Uterus (tissue), 4 donors: ENCODE measurements around the gene GATM. TPM values are rescaled to one million over a fixed set of nuclear protein-coding genes. Genes with fewer than 3 reads are reported as not detected.
A peak's percentile ranks its signal among the peaks of the same experiment; 100 is the strongest.

ENCODE experiments used
- DNase-seq, 2 donors: peaks; one replicate each; pipeline ENCODE4 v3.0.0-alpha.2; 2019 to 2020
- H3K27ac ChIP-seq, 2 donors: fragments of 200-600 bp; sonication (generic); 1 replicate in 1 of 2; 2 replicates in 1 of 2; pipeline ENCODE4 v1.5.1; 2016 to 2018
- H3K27me3 ChIP-seq, 2 donors: fragments of 200-600 bp; sonication (generic); one replicate each; pipeline ENCODE4 v1.5.1; 2018 to 2019; ENCODE audit warnings: control low read depth in 1 of 2
- H3K36me3 ChIP-seq, 2 donors: fragments of 200-600 bp; sonication (generic); one replicate each; pipeline ENCODE4 v1.5.1; 2019; ENCODE audit warnings: control low read depth in 1 of 2
- H3K4me1 ChIP-seq, 2 donors: fragments of 200-600 bp; sonication (generic); one replicate each; pipeline ENCODE4 v1.5.1; 2018 to 2019; ENCODE audit warnings: control low read depth in 1 of 2
- H3K4me3 ChIP-seq, 2 donors: fragments of 200-600 bp; sonication (generic); 1 replicate in 1 of 2; 2 replicates in 1 of 2; pipeline ENCODE4 v1.5.1; 2018 to 2019; ENCODE audit warnings: mild to moderate bottlenecking in 1 of 2
- H3K9me3 ChIP-seq, 2 donors: fragments of 200-600 bp; sonication (generic); one replicate each; pipeline ENCODE4 v1.5.1; 2019; ENCODE audit warnings: control low read depth in 1 of 2
- POLR2A ChIP-seq, 2 donors: fragments of 450-650 bp; IDR thresholded peaks; one replicate each; pipeline ENCODE4 v1.6.1; 2016; ENCODE audit warnings: antibody characterized with exemption in 2 of 2, mild to moderate bottlenecking in 1 of 2, moderate library complexity in 1 of 2
- intact Hi-C: fragments of 100-400 bp; cut with DNase I; formaldehyde crosslinking; loops from one replicate; pipeline ENCODE4 v1.15.1; 2023; ENCODE audit warnings: low total_unique reads
- total RNA-seq, 4 donors: library from RNA; depleted of rRNA in 3 of 4; stranded (reverse); fragments of >200 nt in 3 of 4; gene quantifications; one replicate each; pipeline versions ENCODE4 v1.1.0 to v1.2.4, GENCODE V29; 2014 to 2023
- TF ChIP-seq, protein P1 (sequence below), 4 experiments: fragments of 200-600 bp in 2 of 4; fragments of 450-650 bp in 2 of 4; sonication (generic) in 2 of 4; IDR thresholded peaks; one replicate each; pipeline ENCODE4 v1.5.1; 2016 to 2019; ENCODE audit warnings: antibody characterized with exemption in 4 of 4, mild to moderate bottlenecking in 2 of 4, moderate library complexity in 1 of 4
- donor health status: DM: yes; HTN: yes; CAD: no.

Gene GATM
- total RNA-seq, 4 donors from 2014 or later = 19.2 to 27.1 (median 23.6) TPM

DNA sequence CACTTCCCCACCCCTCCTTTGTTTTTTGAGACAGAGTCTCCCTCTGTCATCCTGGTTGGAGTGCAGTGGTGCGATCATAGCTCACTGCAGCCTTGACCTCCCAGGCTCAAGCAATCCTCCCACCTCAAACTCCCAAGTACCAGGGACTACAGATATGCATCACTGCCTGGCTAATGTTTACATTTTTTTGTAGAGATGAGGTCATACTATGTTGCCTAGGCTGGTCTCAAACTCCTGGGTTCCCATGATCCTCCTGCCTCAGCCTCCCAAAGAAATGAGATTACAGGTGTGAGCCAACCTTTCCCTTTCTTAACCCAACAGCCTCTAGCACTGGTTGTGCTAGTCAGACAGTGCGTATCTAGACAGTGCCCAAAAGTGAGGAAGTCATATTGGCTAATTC is 6.4 kb upstream of the GATM start:
- Histone ChIP-seq H3K9me3 (no peaks in the 10 kb centered on the region), H3K27me3 (no peaks in the 10 kb centered on the region), H3K4me3 (no peak overlapping the region), H3K27ac (no peak overlapping the region), H3K4me1 (no peaks in the 10 kb centered on the region), H3K36me3 (no peaks in the 10 kb centered on the region)
- intact Hi-C loops = no loop called here
- no peak for DNase-seq
- no peak for TF ChIP-seq POLR2A (IDR thresholded peaks at IDR 0.05)
- TF ChIP-seq, protein P1, sequence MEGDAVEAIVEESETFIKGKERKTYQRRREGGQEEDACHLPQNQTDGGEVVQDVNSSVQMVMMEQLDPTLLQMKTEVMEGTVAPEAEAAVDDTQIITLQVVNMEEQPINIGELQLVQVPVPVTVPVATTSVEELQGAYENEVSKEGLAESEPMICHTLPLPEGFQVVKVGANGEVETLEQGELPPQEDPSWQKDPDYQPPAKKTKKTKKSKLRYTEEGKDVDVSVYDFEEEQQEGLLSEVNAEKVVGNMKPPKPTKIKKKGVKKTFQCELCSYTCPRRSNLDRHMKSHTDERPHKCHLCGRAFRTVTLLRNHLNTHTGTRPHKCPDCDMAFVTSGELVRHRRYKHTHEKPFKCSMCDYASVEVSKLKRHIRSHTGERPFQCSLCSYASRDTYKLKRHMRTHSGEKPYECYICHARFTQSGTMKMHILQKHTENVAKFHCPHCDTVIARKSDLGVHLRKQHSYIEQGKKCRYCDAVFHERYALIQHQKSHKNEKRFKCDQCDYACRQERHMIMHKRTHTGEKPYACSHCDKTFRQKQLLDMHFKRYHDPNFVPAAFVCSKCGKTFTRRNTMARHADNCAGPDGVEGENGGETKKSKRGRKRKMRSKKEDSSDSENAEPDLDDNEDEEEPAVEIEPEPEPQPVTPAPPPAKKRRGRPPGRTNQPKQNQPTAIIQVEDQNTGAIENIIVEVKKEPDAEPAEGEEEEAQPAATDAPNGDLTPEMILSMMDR (IDR thresholded peaks at IDR 0.05) = no peak

DNA sequence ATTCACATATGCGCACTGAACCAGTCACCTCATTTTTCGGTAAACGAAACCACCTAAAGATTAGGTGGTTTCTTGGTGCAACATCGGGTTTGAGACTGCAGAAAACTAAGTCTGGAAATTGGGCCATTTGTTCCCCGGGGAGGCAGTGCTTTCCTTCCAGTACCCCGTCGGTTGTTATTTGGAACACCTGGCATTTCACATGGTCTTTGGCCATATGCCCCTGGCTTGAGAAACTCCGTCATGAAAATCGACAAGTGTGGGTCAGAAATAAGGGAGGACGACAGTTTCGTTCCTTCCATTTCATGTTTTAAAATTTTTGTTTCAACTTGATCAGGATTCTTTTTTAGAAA is 544 bp upstream of the GATM start:
- intact Hi-C loops = no loop called here
- Histone ChIP-seq H3K27ac (peak overlapping the region; percentile 28 to 85), H3K4me1 (peaks cover 0 to 4% of the 10 kb centered on the region in 2 donors), H3K9me3 (no peaks in the 10 kb centered on the region), H3K27me3 (no peaks in the 10 kb centered on the region), H3K36me3 (no peaks in the 10 kb centered on the region), H3K4me3 (peak overlapping the region; percentile 22 to 74)
- TF ChIP-seq, protein P1 (IDR thresholded peaks at IDR 0.05) = no peak
- TF ChIP-seq POLR2A (IDR thresholded peaks at IDR 0.05) = no peak
- no peak for DNase-seq

DNA sequence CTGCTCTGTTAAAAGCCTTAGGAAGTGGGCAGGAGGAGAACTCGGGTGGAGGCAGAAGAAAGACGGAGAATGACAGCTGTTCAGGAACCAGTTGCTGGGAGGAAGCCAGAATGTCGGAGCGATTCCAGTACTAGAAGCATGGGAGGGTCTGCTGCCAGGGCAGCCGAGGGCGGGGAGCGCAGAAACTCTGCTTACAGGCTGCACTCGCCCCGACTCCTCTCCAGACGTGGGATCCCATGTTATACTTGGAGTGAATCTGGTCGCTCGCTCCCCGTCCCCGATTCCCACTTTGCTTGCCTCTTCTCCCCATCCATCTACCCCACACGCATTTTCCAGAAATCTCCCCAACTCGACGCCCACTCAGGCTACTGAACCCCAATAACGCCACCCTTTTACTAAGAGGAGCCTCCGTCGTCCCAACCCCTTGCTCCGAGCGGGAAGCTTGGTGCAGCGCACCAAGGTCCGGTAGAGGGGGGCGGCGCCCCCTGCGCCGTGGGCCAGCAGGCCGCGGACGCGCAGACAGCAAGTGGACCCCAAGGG is 665 bp downstream of the GATM start:
- Histone ChIP-seq H3K4me1 (peaks cover 0 to 4% of the 10 kb centered on the region in 2 donors), H3K4me3 (peak overlapping the region; percentile 56 to 74), H3K9me3 (no peaks in the 10 kb centered on the region), H3K36me3 (no peaks in the 10 kb centered on the region), H3K27me3 (no peaks in the 10 kb centered on the region), H3K27ac (peak overlapping the region; percentile 62 to 85)
- intact Hi-C loops = no loop called here
- DNase-seq = peak; percentile 26 to 27
- TF ChIP-seq POLR2A (IDR thresholded peaks at IDR 0.05) = no peak
- TF ChIP-seq, protein P1 (IDR thresholded peaks at IDR 0.05) = no peak

DNA sequence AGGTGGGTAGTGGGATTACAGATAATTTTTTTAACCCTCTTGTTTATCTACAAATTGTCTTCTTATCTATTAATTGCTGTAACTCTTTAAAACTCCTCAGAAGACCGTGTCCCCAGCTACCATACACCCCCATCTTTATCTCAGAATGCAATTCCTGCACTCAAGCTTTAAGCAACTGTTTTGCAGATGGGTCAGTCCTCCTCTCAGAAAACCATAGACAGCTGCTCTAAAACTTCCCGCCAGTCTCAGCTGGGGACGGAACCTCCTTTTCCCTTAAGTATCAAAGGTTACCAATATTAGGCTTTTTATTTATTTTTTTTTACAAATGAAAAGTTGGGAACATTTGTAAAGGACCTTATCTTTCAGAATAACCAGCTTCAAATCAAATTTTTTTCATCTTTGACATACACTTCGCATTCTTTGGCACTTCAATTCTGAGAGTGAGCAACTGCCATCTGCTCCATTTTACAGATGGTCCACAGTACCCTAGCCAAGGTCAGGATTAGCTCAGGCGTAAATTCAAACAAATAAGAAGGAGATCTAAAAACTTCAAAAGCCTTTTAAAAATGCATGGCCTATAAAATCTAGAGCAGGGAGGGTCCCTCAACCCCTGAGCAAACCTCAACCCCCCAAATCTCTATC is 1.3 kb downstream of the GATM start:
- peak overlapping the region; percentile 62 to 85 for H3K27ac ChIP-seq
- no peaks in the 10 kb centered on the region for H3K9me3 ChIP-seq
- TF ChIP-seq POLR2A (IDR thresholded peaks at IDR 0.05) = no peak
- TF ChIP-seq, protein P1 (IDR thresholded peaks at IDR 0.05) = no peak
- H3K36me3 ChIP-seq = no peaks in the 10 kb centered on the region
- DNase-seq = no peak
- intact Hi-C loops = no loop called here
- no peaks in the 10 kb centered on the region for H3K27me3 ChIP-seq
- H3K4me1 ChIP-seq = peaks cover 0 to 4% of the 10 kb centered on the region in 2 donors
- H3K4me3 ChIP-seq = peak overlapping the region; percentile 56 to 74

DNA sequence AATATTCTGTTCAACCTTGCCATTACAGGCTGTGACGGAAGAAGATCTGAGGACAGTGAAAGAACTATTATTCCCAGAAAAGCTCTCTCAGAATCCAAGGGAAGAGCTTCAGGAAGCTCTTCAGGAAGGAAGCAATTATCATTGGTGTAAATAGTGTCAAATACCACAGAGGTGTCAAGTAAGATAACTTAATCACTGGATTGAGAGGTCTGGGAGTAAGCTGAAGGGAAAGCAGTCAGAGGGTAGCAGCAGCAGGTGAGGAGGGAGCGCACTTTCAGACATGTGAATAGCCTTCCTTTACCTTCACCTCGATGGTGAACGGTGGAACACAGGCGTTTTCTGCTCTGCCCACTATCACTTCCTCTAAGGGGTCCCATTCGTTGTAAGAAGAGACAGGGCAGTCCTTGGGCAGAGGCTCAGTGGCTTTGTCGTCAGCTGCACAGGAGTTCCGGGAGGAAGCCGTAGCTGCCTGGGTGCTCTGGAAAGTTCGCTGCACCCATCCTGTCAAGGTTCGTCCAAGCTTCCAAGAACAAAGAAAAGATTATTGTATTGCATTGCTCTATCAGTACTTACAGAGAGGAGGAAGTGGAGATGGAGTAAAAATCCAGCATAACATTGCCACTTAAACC is 1.9 kb downstream of the GATM start:
- no peaks in the 10 kb centered on the region for H3K9me3 ChIP-seq
- no peak overlapping the region for H3K4me3 ChIP-seq
- no peak for DNase-seq
- intact Hi-C loops = no loop called here
- peaks cover 0 to 4% of the 10 kb centered on the region in 2 donors for H3K4me1 ChIP-seq
- H3K27ac ChIP-seq = no peak overlapping the region
- no peaks in the 10 kb centered on the region for H3K36me3 ChIP-seq
- H3K27me3 ChIP-seq = no peaks in the 10 kb centered on the region
- TF ChIP-seq, protein P1 (IDR thresholded peaks at IDR 0.05) = no peak
- no peak for TF ChIP-seq POLR2A (IDR thresholded peaks at IDR 0.05)
